GM21390 (cell line): ENCODE results near the gene PDK3.

Experiments
- ATAC-seq: cut with Tn5 transposase; IDR thresholded peaks from one replicate; pipeline ENCODE4 v1.9.1; 2021; ENCODE audit not compliant: unreplicated experiment

The PDK3 gene

GRCh38 chrX:24547961-24548360, 82.9 kb downstream of the PDK3 start:
- no peak for ATAC-seq

DNA sequence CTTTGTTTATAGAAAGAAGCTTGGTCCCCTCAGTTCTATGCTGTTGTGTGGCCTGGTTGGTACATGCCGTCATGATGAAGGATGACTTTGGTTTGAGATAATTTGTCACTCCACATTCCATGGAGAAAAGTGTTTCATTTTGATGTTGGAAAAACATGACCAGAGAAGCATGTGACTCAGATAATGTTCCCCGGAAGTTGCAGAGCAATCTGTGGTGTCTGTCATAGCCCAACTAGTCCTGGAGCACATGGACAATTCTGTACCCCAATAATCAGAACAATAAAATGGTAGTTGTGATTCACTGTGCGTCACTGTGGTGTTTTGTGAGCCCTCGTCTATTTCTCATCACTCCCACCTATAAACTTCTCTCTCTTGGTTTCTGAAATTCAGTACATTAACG, 85.1 kb downstream of the PDK3 start:
- no peak for ATAC-seq

- ATAC-seq, result no peak
Measured at GRCh38 chrX:24553011-24553410, 87.9 kb downstream of the PDK3 start.

DNA sequence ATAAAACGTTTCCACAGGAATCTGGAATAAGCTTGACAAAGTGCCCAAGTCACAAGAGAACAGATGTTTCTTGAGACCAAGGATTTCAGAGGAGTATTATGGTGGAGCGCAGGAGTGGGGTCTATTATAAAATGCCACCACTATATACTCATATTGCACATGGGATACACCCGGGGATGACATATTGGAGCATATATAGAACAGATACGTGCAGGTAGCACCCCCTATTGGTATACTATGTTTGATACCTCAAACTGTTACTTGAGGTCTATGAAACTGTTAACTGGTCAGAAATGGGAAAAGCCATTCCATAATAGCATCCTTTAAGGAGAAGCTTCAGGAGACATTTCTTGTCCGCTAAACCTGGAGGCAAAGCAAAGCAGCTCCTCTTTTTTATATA, 96.0 kb downstream of the PDK3 start:
- ATAC-seq, result no peak

- no peak for ATAC-seq
Measured at GRCh38 chrX:24563291-24564010, 98.4 kb downstream of the PDK3 start.

DNA sequence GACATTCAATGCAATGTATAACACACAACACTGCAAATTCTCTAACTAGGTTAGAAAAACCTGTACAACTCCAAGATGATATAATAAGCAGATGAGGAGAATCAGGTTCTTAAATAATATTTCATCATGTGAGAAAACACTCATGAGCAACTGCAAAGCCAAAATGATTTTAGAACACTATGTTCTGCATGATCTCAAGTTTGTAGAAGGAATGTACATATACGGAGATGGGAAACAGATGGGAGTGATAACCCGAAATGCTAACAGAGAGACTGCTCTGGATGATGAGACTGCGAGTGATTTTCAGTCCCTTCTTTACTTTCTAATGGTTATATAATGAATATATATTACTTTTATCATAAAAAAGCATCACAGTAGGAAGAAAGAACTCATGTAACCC, 101.2 kb downstream of the PDK3 start:
- ATAC-seq, result no peak

GRCh38 chrX:24567169-24567568, 102.1 kb downstream of the PDK3 start:
- no peak for ATAC-seq

- no peak for ATAC-seq
Measured at GRCh38 chrX:24574743-24575142, 109.7 kb downstream of the PDK3 start.

DNA sequence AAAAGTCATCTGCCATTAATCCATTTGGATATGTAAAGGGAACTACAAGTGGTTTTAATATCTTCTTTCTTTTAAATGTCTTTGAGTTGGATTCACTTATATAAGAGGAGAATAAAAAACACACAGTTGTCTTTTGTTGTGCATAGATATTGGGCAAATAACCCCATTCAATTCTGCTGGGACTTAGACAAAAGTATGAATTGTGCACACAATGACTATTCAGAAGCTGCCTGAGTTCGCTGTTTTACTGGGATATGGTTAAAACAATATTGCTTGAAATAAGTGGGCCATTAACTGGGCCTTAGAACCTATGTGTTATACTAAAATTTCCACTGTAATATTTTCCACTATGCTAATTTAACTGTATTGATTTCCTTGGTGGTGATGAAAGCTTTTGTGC, 110.4 kb downstream of the PDK3 start:
- ATAC-seq, result no peak

DNA sequence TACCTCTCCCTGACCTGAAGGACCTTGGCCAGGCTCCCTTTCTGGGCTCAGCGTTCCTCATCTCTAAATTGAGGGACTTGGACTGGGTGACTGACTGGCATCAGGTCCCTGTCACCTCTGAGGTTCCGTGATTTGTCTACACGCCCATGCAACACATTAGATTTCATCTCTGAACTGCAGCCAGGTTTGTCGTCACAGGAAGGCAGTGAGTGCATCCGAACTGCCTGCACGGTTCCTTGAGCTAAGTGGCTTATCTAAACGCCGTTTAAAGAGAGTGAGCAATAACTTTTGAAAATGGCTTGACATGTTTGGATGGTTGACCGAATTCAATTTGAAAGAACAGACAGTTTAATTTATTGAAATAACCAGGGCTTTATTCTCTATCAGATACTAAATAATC, 112.0 kb downstream of the PDK3 start:
- no peak for ATAC-seq
